ENCODE results near the gene CFAP92.

CFAP92 gene

GRCh38 chr3:128970740-128971047 lies 23.2 kb downstream of the CFAP92 start:
- TF ChIP-seq FOXP2 (optimal IDR thresholded peaks at IDR 0.05; ENCODE audit: control extremely low read depth, extremely low read length, insufficient read depth) (no peak), POLR2AphosphoS5 (IDR thresholded peaks at IDR 0.05; ENCODE audit: borderline replicate concordance, low read depth, low read length) (no peak), EZH2 (IDR thresholded peaks at IDR 0.05) (no peak)
- no peak overlapping the region for H3K9ac ChIP-seq (ENCODE audit: insufficient read length)
- DNase-seq (ENCODE audit: low read depth, low spot score): no peak

GRCh38 chr3:128969993-128970739 lies 23.7 kb downstream of the CFAP92 start:
- no peaks in the 10 kb centered on the region for H3K36me3 ChIP-seq (ENCODE audit: insufficient read depth, low read length)
- no peak overlapping the region for H3K9ac ChIP-seq (ENCODE audit: insufficient read length)
- no peak overlapping the region for H3K4me3 ChIP-seq
- no peak for DNase-seq (ENCODE audit: low read depth, low spot score)
- H3K9me3 ChIP-seq (ENCODE audit: low read depth, low read length): no peaks in the 10 kb centered on the region
- TF ChIP-seq POLR2AphosphoS5 (IDR thresholded peaks at IDR 0.05; ENCODE audit: borderline replicate concordance, low read depth, low read length): no peak
- no peak for TF ChIP-seq EZH2 (IDR thresholded peaks at IDR 0.05)
- no peak for TF ChIP-seq FOXP2 (optimal IDR thresholded peaks at IDR 0.05; ENCODE audit: control extremely low read depth, extremely low read length, insufficient read depth)
- no peak overlapping the region for H3K27ac ChIP-seq

More at GRCh38 chr3:128970740-128971047, 23.2 kb downstream of the CFAP92 start:
- no peaks in the 10 kb centered on the region for H3K9me3 ChIP-seq (ENCODE audit: low read depth, low read length)
- no peaks in the 10 kb centered on the region for H3K36me3 ChIP-seq (ENCODE audit: insufficient read depth, low read length)
- H3K27ac ChIP-seq: no peak overlapping the region
- no peak overlapping the region for H3K4me3 ChIP-seq

GRCh38 chr3:128967748-128968355 lies 26.0 kb downstream of the CFAP92 start:
- Histone ChIP-seq H3K9ac (ENCODE audit: insufficient read length) (no peak overlapping the region), H3K4me3 (no peak overlapping the region), H3K36me3 (ENCODE audit: insufficient read depth, low read length) (no peaks in the 10 kb centered on the region), H3K9me3 (ENCODE audit: low read depth, low read length) (no peaks in the 10 kb centered on the region), H3K27ac (no peak overlapping the region)
- TF ChIP-seq POLR2AphosphoS5 (IDR thresholded peaks at IDR 0.05; ENCODE audit: borderline replicate concordance, low read depth, low read length) (no peak), FOXP2 (optimal IDR thresholded peaks at IDR 0.05; ENCODE audit: control extremely low read depth, extremely low read length, insufficient read depth) (no peak), EZH2 (IDR thresholded peaks at IDR 0.05) (no peak)
- DNase-seq (ENCODE audit: low read depth, low spot score): no peak

GRCh38 chr3:128965818-128966217 lies 28.1 kb downstream of the CFAP92 start:
- no peak overlapping the region for H3K27ac ChIP-seq
- DNase-seq (ENCODE audit: low read depth, low spot score): no peak
- TF ChIP-seq EZH2 (IDR thresholded peaks at IDR 0.05): no peak
- TF ChIP-seq POLR2AphosphoS5 (IDR thresholded peaks at IDR 0.05; ENCODE audit: borderline replicate concordance, low read depth, low read length): no peak
- no peak for TF ChIP-seq FOXP2 (optimal IDR thresholded peaks at IDR 0.05; ENCODE audit: control extremely low read depth, extremely low read length, insufficient read depth)
- H3K36me3 ChIP-seq (ENCODE audit: insufficient read depth, low read length): no peaks in the 10 kb centered on the region
- no peak overlapping the region for H3K9ac ChIP-seq (ENCODE audit: insufficient read length)
- H3K4me3 ChIP-seq: no peak overlapping the region
- no peaks in the 10 kb centered on the region for H3K9me3 ChIP-seq (ENCODE audit: low read depth, low read length)

GRCh38 chr3:128965280-128965679 lies 28.6 kb downstream of the CFAP92 start:
- no peaks in the 10 kb centered on the region for H3K9me3 ChIP-seq (ENCODE audit: low read depth, low read length)
- DNase-seq (ENCODE audit: low read depth, low spot score): no peak
- H3K27ac ChIP-seq: no peak overlapping the region
- no peak overlapping the region for H3K4me3 ChIP-seq
- H3K9ac ChIP-seq (ENCODE audit: insufficient read length): no peak overlapping the region
- no peaks in the 10 kb centered on the region for H3K36me3 ChIP-seq (ENCODE audit: insufficient read depth, low read length)
- TF ChIP-seq POLR2AphosphoS5 (IDR thresholded peaks at IDR 0.05; ENCODE audit: borderline replicate concordance, low read depth, low read length) (no peak), FOXP2 (optimal IDR thresholded peaks at IDR 0.05; ENCODE audit: control extremely low read depth, extremely low read length, insufficient read depth) (no peak), EZH2 (IDR thresholded peaks at IDR 0.05) (no peak)

- no peak overlapping the region for H3K9ac ChIP-seq (ENCODE audit: insufficient read length)
- no peak for DNase-seq (ENCODE audit: low read depth, low spot score)
- no peaks in the 10 kb centered on the region for H3K36me3 ChIP-seq (ENCODE audit: insufficient read depth, low read length)
- no peak for TF ChIP-seq FOXP2 (optimal IDR thresholded peaks at IDR 0.05; ENCODE audit: control extremely low read depth, extremely low read length, insufficient read depth)
- TF ChIP-seq EZH2 (IDR thresholded peaks at IDR 0.05): no peak
- TF ChIP-seq POLR2AphosphoS5 (IDR thresholded peaks at IDR 0.05; ENCODE audit: borderline replicate concordance, low read depth, low read length): no peak
- H3K27ac ChIP-seq: no peak overlapping the region
- H3K4me3 ChIP-seq: no peak overlapping the region
- peaks cover 10% of the 10 kb centered on the region; the same call in 1 of the 2 replicates for H3K9me3 ChIP-seq (ENCODE audit: low read depth, low read length)
Measured at GRCh38 chr3:128956440-128956839, 37.4 kb downstream of the CFAP92 start.

GRCh38 chr3:128950223-128950938 lies 43.5 kb downstream of the CFAP92 start:
- peak overlapping the region; percentile 2 for H3K9ac ChIP-seq (ENCODE audit: insufficient read length)
- no peaks in the 10 kb centered on the region for H3K36me3 ChIP-seq (ENCODE audit: insufficient read depth, low read length)
- H3K9me3 ChIP-seq (ENCODE audit: low read depth, low read length): no peaks in the 10 kb centered on the region
- DNase-seq (ENCODE audit: low read depth, low spot score): no peak
- no peak overlapping the region for H3K27ac ChIP-seq
- H3K4me3 ChIP-seq: no peak overlapping the region
- no peak for TF ChIP-seq POLR2AphosphoS5 (IDR thresholded peaks at IDR 0.05; ENCODE audit: borderline replicate concordance, low read depth, low read length)
- TF ChIP-seq EZH2 (IDR thresholded peaks at IDR 0.05): no peak
- TF ChIP-seq FOXP2 (optimal IDR thresholded peaks at IDR 0.05; ENCODE audit: control extremely low read depth, extremely low read length, insufficient read depth): no peak

- Histone ChIP-seq H3K9me3 (ENCODE audit: low read depth, low read length) (no peaks in the 10 kb centered on the region), H3K27ac (no peak overlapping the region), H3K4me3 (no peak overlapping the region), H3K36me3 (ENCODE audit: insufficient read depth, low read length) (no peaks in the 10 kb centered on the region), H3K9ac (ENCODE audit: insufficient read length) (no peak overlapping the region)
- no peak for TF ChIP-seq EZH2 (IDR thresholded peaks at IDR 0.05)
- TF ChIP-seq POLR2AphosphoS5 (IDR thresholded peaks at IDR 0.05; ENCODE audit: borderline replicate concordance, low read depth, low read length): no peak
- TF ChIP-seq FOXP2 (optimal IDR thresholded peaks at IDR 0.05; ENCODE audit: control extremely low read depth, extremely low read length, insufficient read depth): no peak
- DNase-seq (ENCODE audit: low read depth, low spot score): no peak
Measured at GRCh38 chr3:128949158-128949557, 44.7 kb downstream of the CFAP92 start.

Data from SK-N-MC (cell line).